Activated CD8-positive, alpha-beta memory T cell treated with anti-CD3 and anti-CD28 coated beads, Interleukin-2, amount 50 U/mL, for 24 hours (primary cell): Measurements from ENCODE around the gene OPALIN.

ENCODE experiments used
- DNase-seq: peaks from one replicate; pipeline ENCODE4 v3.0.0-alpha.2; 2020; ENCODE audit errors: extremely low read depth

OPALIN gene

DNA sequence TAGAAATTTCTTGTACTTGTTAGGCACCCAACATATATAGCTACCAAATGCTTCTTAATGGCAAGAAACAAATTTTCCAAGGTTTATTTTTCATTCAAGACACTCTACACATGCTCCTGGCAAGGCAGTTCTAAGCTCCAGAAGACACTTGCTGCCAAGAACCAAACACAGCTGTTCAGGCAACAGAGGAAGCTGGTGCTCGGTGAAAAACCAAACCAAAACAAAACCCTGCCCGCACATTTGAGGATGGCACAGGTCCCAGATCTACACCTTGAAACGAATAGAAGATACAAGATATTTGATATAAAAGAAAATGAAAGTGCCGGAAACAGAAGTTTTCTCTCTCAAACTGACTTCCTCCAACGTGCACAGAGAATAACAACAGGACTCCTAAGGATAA is 59.4 kb downstream of the OPALIN start:
- DNase-seq = no peak

DNA sequence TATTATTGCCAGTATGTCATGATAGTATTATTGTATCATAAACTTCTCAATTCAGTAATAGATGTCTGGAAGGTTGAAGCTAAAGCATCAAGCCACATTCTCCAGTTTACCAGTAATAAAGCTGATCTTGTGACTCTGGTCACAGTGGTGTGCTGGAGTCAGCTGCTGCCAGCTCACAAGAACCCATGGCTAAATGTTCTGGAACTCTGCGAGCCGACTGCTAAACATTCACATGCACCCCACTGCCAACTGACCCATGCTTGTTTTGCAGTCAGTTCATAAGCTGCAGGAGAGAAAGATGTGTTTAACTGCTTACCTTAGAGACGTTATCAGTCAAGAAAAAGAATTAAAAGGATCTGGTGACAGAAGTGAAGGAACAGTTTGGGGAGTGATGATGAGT is 60.4 kb downstream of the OPALIN start:
- no peak for DNase-seq

DNA sequence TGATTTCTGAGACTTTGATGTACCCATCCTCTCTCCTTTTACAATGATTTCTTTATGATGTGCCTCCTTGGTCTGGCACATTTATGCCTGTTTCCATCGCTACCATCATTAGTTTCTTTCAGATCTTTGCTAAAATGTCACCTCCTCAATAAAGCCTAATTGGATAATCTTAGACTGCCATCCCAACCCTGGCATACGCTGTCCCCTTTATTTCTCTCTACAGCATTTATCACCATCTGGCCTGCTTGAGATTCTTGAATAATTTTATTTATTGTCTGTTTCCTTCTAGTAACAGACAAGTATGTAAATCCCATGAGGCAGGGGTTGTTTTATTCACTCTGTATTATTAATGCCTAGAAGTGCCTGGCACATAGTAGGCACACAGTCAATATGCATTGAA is 61.3 kb downstream of the OPALIN start:
- no peak for DNase-seq

DNA sequence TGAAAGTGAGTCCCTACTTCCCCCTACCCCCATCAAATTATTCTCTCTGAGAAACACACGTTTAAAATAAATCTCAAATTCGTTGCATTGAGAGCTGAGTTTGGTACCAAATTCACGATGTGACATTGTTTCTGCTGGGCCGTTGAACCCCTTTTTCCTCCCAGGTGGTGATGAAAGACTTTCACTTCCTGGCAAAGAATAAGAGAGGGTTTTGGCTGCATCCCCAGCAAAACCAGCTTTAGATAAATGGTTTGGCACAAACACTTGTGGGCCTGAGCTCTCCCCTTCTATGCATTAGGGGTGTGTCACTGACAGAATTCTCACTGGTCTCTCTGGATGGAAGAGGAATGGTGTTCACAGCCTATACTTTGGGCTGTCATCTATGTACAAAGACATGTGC is 63.3 kb downstream of the OPALIN start:
- DNase-seq = no peak
